Neuronal stem cell (in vitro differentiated cells): ENCODE data around the gene SURF4.

Experiments used
- DNase-seq: peaks from one replicate; pipeline ENCODE4 v3.0.0-alpha.2; 2013; ENCODE audit warnings: low spot score
- H2AFZ ChIP-seq: one replicate; pipeline ENCODE4 v1.6.1; 2013; ENCODE audit warnings: mild to moderate bottlenecking, low read length, inconsistent platforms
- H2AK5ac ChIP-seq: 2 replicates; pipeline ENCODE4 v1.6.1; 2013; ENCODE audit warnings: low read depth, mild to moderate bottlenecking, inconsistent platforms, low read length, moderate library complexity, mixed read lengths
- H2BK120ac ChIP-seq: 2 replicates; pipeline ENCODE4 v1.6.1; 2013; ENCODE audit warnings: low read depth, mild to moderate bottlenecking, inconsistent platforms, low read length, moderate library complexity, mixed read lengths
- H2BK12ac ChIP-seq: one replicate; pipeline ENCODE4 v1.6.1; 2013; ENCODE audit warnings: low read length, inconsistent platforms
- H2BK15ac ChIP-seq: 2 replicates; pipeline ENCODE4 v1.6.1; 2013; ENCODE audit warnings: mild to moderate bottlenecking, low read length, inconsistent platforms, mixed read lengths
- H2BK5ac ChIP-seq: one replicate; pipeline ENCODE4 v1.6.1; 2013; ENCODE audit warnings: inconsistent platforms, mild to moderate bottlenecking, low read length, moderate library complexity
- H3K14ac ChIP-seq: one replicate; pipeline ENCODE4 v1.6.1; 2013; ENCODE audit warnings: low read length, inconsistent platforms
- H3K18ac ChIP-seq: 2 replicates; pipeline ENCODE4 v1.6.1; 2013; ENCODE audit warnings: low read length, inconsistent platforms
- H3K23ac ChIP-seq: 2 replicates; pipeline ENCODE4 v1.6.1; 2013; ENCODE audit warnings: low read depth, mild to moderate bottlenecking, mixed read lengths, low read length, inconsistent platforms; ENCODE audit not compliant: poor library complexity
- H3K27ac ChIP-seq: replicated peaks from 3 replicates; pipeline ENCODE4 v1.5.1; 2013; ENCODE audit warnings: low read length, inconsistent platforms
- H3K27me3 ChIP-seq, 3 experiments: 2 replicates each; pipeline ENCODE4 v1.6.1; 2013; ENCODE audit warnings: low read length in 3 of 3, mild to moderate bottlenecking in 2 of 3, inconsistent platforms in 1 of 3, low read depth in 1 of 3, mixed read lengths in 1 of 3, moderate library complexity in 1 of 3; ENCODE audit not compliant: control insufficient read depth in 3 of 3, insufficient read depth in 3 of 3
- H3K36me3 ChIP-seq, 2 donors: replicated peaks in 1 of 2; 2 replicates each; pipeline ENCODE4 v1.6.1; 2013; ENCODE audit warnings: low read length in 2 of 2; ENCODE audit not compliant: control insufficient read depth in 2 of 2, insufficient read depth in 2 of 2
- H3K4ac ChIP-seq: 2 replicates; pipeline ENCODE4 v1.6.1; 2013; ENCODE audit warnings: inconsistent platforms, mild to moderate bottlenecking, low read length, moderate library complexity
- H3K4me1 ChIP-seq, 2 donors: 1 replicate in 1 of 2; 2 replicates in 1 of 2; pipeline ENCODE4 v1.6.1; 2013; ENCODE audit warnings: low read length in 2 of 2, low read depth in 1 of 2; ENCODE audit not compliant: control insufficient read depth in 2 of 2, insufficient read depth in 1 of 2
- H3K4me2 ChIP-seq: one replicate; pipeline ENCODE4 v1.6.1; 2013; ENCODE audit warnings: mild to moderate bottlenecking, low read length, inconsistent platforms; ENCODE audit not compliant: insufficient read depth, poor library complexity, severe bottlenecking
- H3K4me3 ChIP-seq, 2 donors: 2 replicates each; pipeline ENCODE4 v1.5.1; 2013; ENCODE audit warnings: low read length in 2 of 2, mild to moderate bottlenecking in 2 of 2, inconsistent platforms in 1 of 2, moderate library complexity in 1 of 2
- H3K79me1 ChIP-seq: one replicate; pipeline ENCODE4 v1.6.1; 2013; ENCODE audit warnings: low read depth, mild to moderate bottlenecking, inconsistent platforms, low read length, moderate library complexity
- H3K9ac ChIP-seq: one replicate; pipeline ENCODE4 v1.6.1; 2013; ENCODE audit warnings: mild to moderate bottlenecking, low read depth, low read length, inconsistent platforms; ENCODE audit not compliant: poor library complexity
- H3K9me3 ChIP-seq, 2 donors: replicated peaks in 1 of 2; 2 replicates each; pipeline versions ENCODE3 to v1.6.1; 2013; ENCODE audit warnings: low read length in 2 of 2, mild to moderate bottlenecking in 2 of 2, inconsistent platforms in 1 of 2, low read depth in 1 of 2, mixed read lengths in 1 of 2, moderate library complexity in 1 of 2; ENCODE audit not compliant: control insufficient read depth in 2 of 2, insufficient read depth in 1 of 2
- H4K8ac ChIP-seq: one replicate; pipeline ENCODE4 v1.6.1; 2013; ENCODE audit warnings: low read depth, mild to moderate bottlenecking, inconsistent platforms, low read length, moderate library complexity
- H4K91ac ChIP-seq: one replicate; pipeline ENCODE4 v1.6.1; 2013; ENCODE audit warnings: low read length, low read depth, mild to moderate bottlenecking, inconsistent platforms; ENCODE audit not compliant: poor library complexity
- WGBS, 2 donors: extraction: QIAGEN DNeasy Blood & Tissue Kit; methylation state at CpG; one replicate each; pipeline ENCODE4 v1.1.7; 2013; ENCODE audit warnings: missing lambda C conversion rate in 2 of 2, mixed read lengths in 1 of 2; ENCODE audit not compliant: insufficient read length in 2 of 2, insufficient replicate concordance in 1 of 2; ENCODE audit errors: extremely low coverage in 2 of 2; 5-methylcytosine and 5-hydroxymethylcytosine counted together

Gene SURF4

DNA sequence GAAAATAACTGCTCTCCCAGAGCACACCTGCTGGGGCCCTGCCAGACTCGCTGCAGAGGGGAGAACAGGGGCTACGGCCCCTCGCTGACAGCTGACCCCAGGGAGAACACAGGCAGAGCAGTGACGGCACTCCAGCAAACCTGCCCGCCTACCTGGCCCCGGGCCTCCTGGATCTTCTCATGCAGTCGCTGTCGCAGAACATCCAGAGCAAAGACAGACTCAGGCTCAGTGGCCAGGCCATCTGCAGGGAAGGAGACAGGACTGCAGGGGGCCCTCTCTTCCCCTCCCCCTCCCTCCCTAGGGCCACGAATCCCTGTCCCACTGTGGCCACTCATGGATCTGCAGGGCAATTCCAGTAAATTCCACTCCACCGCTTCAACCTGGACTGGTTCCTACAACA lies 42.3 kb downstream of the SURF4 start:
- H2BK12ac ChIP-seq: no peak overlapping the region
- peaks cover 5 to 6% of the 10 kb centered on the region in 2 donors for H3K4me1 ChIP-seq
- no CpG with 5 or more reads among the region's 10 CpGs for WGBS, 2 donors

DNA sequence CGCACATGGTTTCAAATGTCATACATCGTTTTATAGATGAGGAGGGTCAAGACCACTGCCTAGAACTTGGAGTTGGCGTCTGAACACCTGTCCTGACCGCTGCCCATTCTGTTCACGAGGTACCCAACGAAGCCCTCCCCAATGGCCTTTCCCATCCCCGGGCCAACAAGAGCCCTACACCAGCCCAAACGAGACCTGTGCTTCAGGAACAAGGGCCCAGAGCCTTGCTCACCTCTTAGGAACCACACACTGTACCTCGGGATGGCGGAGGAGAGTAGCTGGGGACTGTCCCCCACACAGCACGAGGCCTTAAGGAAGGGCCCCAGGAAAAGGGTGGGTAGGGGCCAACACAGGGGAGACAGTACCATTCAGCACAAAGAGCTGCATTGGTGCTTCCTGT lies 42.8 kb downstream of the SURF4 start:
- Histone ChIP-seq H3K14ac (no peak overlapping the region), H3K4me3 (no peak overlapping the region), H3K4me1 (peaks cover 5 to 6% of the 10 kb centered on the region in 2 donors), H2AK5ac (no peak overlapping the region), H4K8ac (no peak overlapping the region), H3K18ac (no peak overlapping the region), H2AFZ (no peak overlapping the region), H2BK15ac (no peak overlapping the region), H2BK120ac (no peak overlapping the region), H2BK5ac (no peak overlapping the region), H3K9ac (no peak overlapping the region), H3K4ac (no peak overlapping the region), H3K27me3 (no peaks in the 10 kb centered on the region), H3K23ac (no peak overlapping the region), H3K9me3 (no peaks in the 10 kb centered on the region), H3K4me2 (no peak overlapping the region), H3K27ac (no peak overlapping the region), H4K91ac (no peak overlapping the region), H3K79me1 (peaks cover 12% of the 10 kb centered on the region), H3K36me3 (peaks cover 36 to 61% of the 10 kb centered on the region in 2 donors), H2BK12ac (no peak overlapping the region)
- DNase-seq: no peak
- no CpG with 5 or more reads among the region's 11 CpGs for WGBS, 2 donors

More for the DNA sequence above, 42.3 kb downstream of the SURF4 start:
- no peak overlapping the region for H3K18ac ChIP-seq
- no peak overlapping the region for H3K27ac ChIP-seq
- no peak overlapping the region for H3K4me2 ChIP-seq
- no peak overlapping the region for H2AFZ ChIP-seq
- H3K4ac ChIP-seq: no peak overlapping the region
- no peak overlapping the region for H2AK5ac ChIP-seq
- H3K4me3 ChIP-seq: no peak overlapping the region
- peaks cover 36 to 62% of the 10 kb centered on the region in 2 donors for H3K36me3 ChIP-seq
- no peak overlapping the region for H3K14ac ChIP-seq
- H3K23ac ChIP-seq: no peak overlapping the region
- DNase-seq: no peak
- H4K8ac ChIP-seq: no peak overlapping the region
- no peak overlapping the region for H2BK15ac ChIP-seq
- H3K27me3 ChIP-seq: no peaks in the 10 kb centered on the region
- H3K9ac ChIP-seq: no peak overlapping the region
- peaks cover 12% of the 10 kb centered on the region for H3K79me1 ChIP-seq
- H3K9me3 ChIP-seq: no peaks in the 10 kb centered on the region
- H2BK120ac ChIP-seq: no peak overlapping the region
- no peak overlapping the region for H2BK5ac ChIP-seq
- H4K91ac ChIP-seq: no peak overlapping the region

DNA sequence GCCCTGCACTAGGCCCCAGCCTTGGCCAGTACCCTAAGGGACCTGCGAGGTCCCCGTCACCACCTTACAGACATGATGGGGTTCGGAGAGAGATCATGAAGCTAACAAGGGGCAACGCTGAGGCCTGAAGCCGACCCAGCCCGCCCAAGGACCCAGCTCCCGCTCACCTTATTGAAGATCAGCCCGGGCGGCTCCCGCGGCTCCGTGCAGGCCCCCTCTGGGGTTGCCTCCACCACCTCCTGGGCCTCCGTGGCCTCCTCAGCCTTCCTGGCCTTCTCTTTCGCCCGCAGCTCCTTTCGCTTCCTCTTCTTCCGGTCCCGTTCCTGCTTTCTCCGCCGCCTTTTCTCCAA lies 43.5 kb downstream of the SURF4 start:
- Histone ChIP-seq H2AFZ (no peak overlapping the region), H2BK5ac (no peak overlapping the region), H2BK12ac (no peak overlapping the region), H2BK15ac (no peak overlapping the region), H3K4me2 (no peak overlapping the region), H3K27ac (no peak overlapping the region), H3K27me3 (no peaks in the 10 kb centered on the region), H2BK120ac (no peak overlapping the region), H4K91ac (no peak overlapping the region), H3K18ac (no peak overlapping the region), H3K4ac (no peak overlapping the region), H3K4me3 (no peak overlapping the region), H3K9ac (no peak overlapping the region), H2AK5ac (no peak overlapping the region), H3K79me1 (peaks cover 12% of the 10 kb centered on the region), H3K23ac (no peak overlapping the region), H3K9me3 (peaks cover 0 to 1% of the 10 kb centered on the region in 2 donors), H3K4me1 (peaks cover 5 to 6% of the 10 kb centered on the region in 2 donors), H4K8ac (no peak overlapping the region), H3K36me3 (peaks cover 35 to 55% of the 10 kb centered on the region in 2 donors), H3K14ac (no peak overlapping the region)
- no CpG with 5 or more reads among the region's 20 CpGs for WGBS, 2 donors
- DNase-seq: no peak

DNA sequence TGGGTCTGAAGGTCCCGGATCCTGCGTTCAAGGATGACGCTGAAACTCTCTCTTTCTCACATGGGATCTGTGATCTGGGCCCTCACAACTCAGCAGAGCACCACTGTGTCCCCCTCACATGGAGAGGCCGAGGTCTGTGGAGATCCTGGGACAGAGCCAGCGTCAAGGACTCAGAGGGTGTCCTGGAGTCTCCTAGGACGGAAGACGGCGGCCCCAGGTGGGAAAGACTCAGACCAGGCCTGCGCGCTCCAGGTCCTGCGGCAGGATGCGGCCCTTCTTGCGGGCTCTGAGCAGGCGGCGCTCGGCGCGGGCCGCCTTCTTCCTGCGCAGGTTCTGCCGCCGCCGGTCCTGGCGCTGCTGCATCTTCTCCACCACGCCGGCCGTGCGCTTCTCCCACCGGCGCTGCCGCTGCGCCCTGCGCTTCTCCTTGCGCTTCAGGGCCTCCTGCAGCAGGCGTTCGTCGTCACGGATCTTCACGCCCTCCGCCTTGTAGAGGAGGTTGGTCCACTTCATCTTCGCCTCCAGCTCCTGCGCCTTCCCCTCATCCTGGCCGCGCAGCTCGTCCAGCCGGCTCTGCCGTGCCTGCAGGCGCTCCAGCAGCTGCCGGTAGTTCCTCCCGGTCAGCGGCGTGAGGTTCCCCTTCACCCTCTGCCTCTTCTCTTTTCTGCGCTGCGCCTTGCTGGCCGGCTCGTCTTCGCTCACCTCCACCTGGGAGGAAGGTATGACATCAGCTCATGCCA lies 44.0 kb downstream of the SURF4 start:
- Histone ChIP-seq H3K9ac (no peak overlapping the region), H2BK5ac (no peak overlapping the region), H3K4me1 (peaks cover 5 to 6% of the 10 kb centered on the region in 2 donors), H4K8ac (peak overlapping the region; percentile 17), H3K23ac (no peak overlapping the region), H3K4ac (no peak overlapping the region), H3K9me3 (peaks cover 0 to 1% of the 10 kb centered on the region in 2 donors), H3K4me2 (no peak overlapping the region), H2BK15ac (no peak overlapping the region), H3K36me3 (peaks cover 35 to 55% of the 10 kb centered on the region in 2 donors), H3K14ac (no peak overlapping the region), H3K79me1 (peaks cover 12% of the 10 kb centered on the region), H3K27me3 (no peaks in the 10 kb centered on the region), H2BK120ac (no peak overlapping the region), H2AK5ac (no peak overlapping the region), H3K27ac (no peak overlapping the region), H2AFZ (no peak overlapping the region), H3K4me3 (no peak overlapping the region), H3K18ac (no peak overlapping the region), H4K91ac (no peak overlapping the region), H2BK12ac (no peak overlapping the region)
- DNase-seq: no peak
- no CpG with 5 or more reads among the region's 57 CpGs for WGBS, 2 donors
